Astrocyte (in vitro differentiated cells and primary cell): ENCODE measurements around the gene PARN. TPM values are rescaled to one million over a fixed set of nuclear protein-coding genes. Genes with fewer than 3 reads are reported as not detected.
"Not testable (repeated sequence)": the region's sequence is repeated elsewhere in the genome, so short reads cannot be mapped to it uniquely, and the experiment has no call there.

ENCODE experiments used
- DNase-seq: peaks from one replicate; pipeline ENCODE4 v3.0.0-alpha.2; 2010; ENCODE audit warnings: low read depth
- FAIRE-seq: peaks from 2 replicates; lab custom pipeline; 2011; peaks lifted over from hg19 to GRCh38; lab: Jason Lieb, UNC
- H2AFZ ChIP-seq: 2 replicates; pipeline ENCODE4 v1.6.0; 2012; ENCODE audit warnings: low read depth, low read length, inconsistent platforms
- H3K27ac ChIP-seq: 2 replicates; pipeline ENCODE4 v1.5.1; 2011; ENCODE audit warnings: low read depth, low read length, inconsistent platforms
- H3K27me3 ChIP-seq: 2 replicates; pipeline ENCODE4 v1.6.0; 2011; ENCODE audit warnings: low read length, inconsistent platforms; ENCODE audit not compliant: insufficient read depth
- H3K36me3 ChIP-seq: 2 replicates; pipeline ENCODE4 v1.5.1; 2011; ENCODE audit warnings: low read length, inconsistent platforms; ENCODE audit not compliant: insufficient read depth
- H3K4me1 ChIP-seq: 2 replicates; pipeline ENCODE4 v1.5.1; 2011; ENCODE audit warnings: low read length, inconsistent platforms; ENCODE audit not compliant: insufficient read depth
- H3K4me2 ChIP-seq: 2 replicates; pipeline ENCODE4 v1.6.0; 2012; ENCODE audit warnings: low read length, inconsistent platforms
- H3K4me3 ChIP-seq: 2 replicates; pipeline ENCODE4 v1.5.1; 2011; ENCODE audit warnings: low read depth, mild to moderate bottlenecking, low read length, inconsistent platforms; ENCODE audit not compliant: insufficient read depth
- H3K79me2 ChIP-seq: 2 replicates; pipeline ENCODE4 v1.6.0; 2012; ENCODE audit warnings: mild to moderate bottlenecking, low read length, inconsistent platforms; ENCODE audit not compliant: insufficient read depth
- H3K9ac ChIP-seq: 2 replicates; pipeline ENCODE4 v1.6.0; 2012; ENCODE audit warnings: mild to moderate bottlenecking, low read length, inconsistent platforms
- H3K9me3 ChIP-seq: 2 replicates; pipeline ENCODE4 v1.5.1; 2012; ENCODE audit warnings: low read depth, mild to moderate bottlenecking, low read length, inconsistent platforms; ENCODE audit not compliant: insufficient read depth
- H4K20me1 ChIP-seq: 2 replicates; pipeline ENCODE4 v1.6.0; 2012; ENCODE audit warnings: low read length, inconsistent platforms; ENCODE audit not compliant: insufficient read depth
- H3K27ac Mint-ChIP-seq: one replicate; pipeline ENCODE4 v1.8.0; 2021; ENCODE audit warnings: mild to moderate bottlenecking, mixed read lengths; ENCODE audit not compliant: unreplicated experiment
- H3K27me3 Mint-ChIP-seq: one replicate; pipeline ENCODE4 v1.8.0; 2021; ENCODE audit warnings: low read depth, mixed read lengths; ENCODE audit not compliant: unreplicated experiment
- H3K36me3 Mint-ChIP-seq: one replicate; pipeline ENCODE4 v1.8.0; 2021; ENCODE audit warnings: low read depth, mixed read lengths; ENCODE audit not compliant: unreplicated experiment
- H3K4me1 Mint-ChIP-seq: one replicate; pipeline ENCODE4 v1.8.0; 2021; ENCODE audit warnings: low read depth, mixed read lengths; ENCODE audit not compliant: unreplicated experiment
- H3K4me3 Mint-ChIP-seq: one replicate; pipeline ENCODE4 v1.8.0; 2021; ENCODE audit warnings: mild to moderate bottlenecking, moderate library complexity, mixed read lengths; ENCODE audit not compliant: unreplicated experiment
- H3K9me3 Mint-ChIP-seq: one replicate; pipeline ENCODE4 v1.8.0; 2021; ENCODE audit warnings: mild to moderate bottlenecking, mixed read lengths; ENCODE audit not compliant: unreplicated experiment
- EZH2 ChIP-seq: IDR thresholded peaks from 2 replicates; pipeline ENCODE4 v1.6.1; 2012; ENCODE audit warnings: mild to moderate bottlenecking, low read length, inconsistent platforms; ENCODE audit not compliant: insufficient read depth
- total RNA-seq: library from RNA; stranded (reverse); gene quantifications from 2 replicates; pipeline ENCODE4 v1.2.1, GENCODE V29; 2021
- TF ChIP-seq, protein P1 (sequence below): IDR thresholded peaks from 2 replicates; pipeline ENCODE4 v1.5.1; 2011; ENCODE audit warnings: low read depth, mild to moderate bottlenecking, inconsistent platforms, low read length, moderate library complexity; ENCODE audit not compliant: insufficient read depth

Gene PARN
- total RNA-seq, 1 donor from 2014 or later: 26.1 TPM

DNA sequence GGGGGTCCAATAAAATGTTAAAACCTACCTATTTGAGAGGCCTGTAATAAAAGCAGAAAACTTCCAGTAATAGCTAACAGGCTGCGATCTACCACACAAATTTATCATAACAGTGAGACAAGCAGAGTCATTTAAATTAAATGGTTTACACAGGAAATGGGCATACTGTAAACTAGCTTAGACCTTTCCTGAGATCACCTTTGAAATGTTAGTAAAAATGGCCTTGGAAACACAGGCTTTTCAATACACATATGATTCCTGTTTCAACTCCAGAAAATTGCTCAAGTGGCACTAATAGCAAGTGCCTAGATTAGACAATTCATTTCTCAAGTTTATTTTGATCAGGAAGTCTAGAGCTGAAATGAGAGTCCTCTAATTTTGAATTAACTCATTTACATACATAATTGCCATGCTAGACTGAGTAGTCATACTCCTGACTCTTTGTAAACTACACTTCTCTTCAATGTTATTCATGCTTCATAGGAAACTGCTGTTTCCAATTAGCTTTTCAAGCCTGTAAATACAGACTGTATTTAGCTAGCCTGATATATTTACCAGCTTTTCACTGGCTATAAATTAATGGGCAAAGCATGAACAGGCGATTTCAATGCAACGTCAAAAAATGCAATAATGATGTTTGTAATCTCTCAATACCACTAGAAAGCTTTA lies 43.3 kb downstream of the PARN start:
- no peak overlapping the region for H3K27ac ChIP-seq
- no peak overlapping the region for H3K4me3 ChIP-seq
- H3K4me2 ChIP-seq: no peak overlapping the region
- H2AFZ ChIP-seq: no peak overlapping the region
- TF ChIP-seq, protein P1, sequence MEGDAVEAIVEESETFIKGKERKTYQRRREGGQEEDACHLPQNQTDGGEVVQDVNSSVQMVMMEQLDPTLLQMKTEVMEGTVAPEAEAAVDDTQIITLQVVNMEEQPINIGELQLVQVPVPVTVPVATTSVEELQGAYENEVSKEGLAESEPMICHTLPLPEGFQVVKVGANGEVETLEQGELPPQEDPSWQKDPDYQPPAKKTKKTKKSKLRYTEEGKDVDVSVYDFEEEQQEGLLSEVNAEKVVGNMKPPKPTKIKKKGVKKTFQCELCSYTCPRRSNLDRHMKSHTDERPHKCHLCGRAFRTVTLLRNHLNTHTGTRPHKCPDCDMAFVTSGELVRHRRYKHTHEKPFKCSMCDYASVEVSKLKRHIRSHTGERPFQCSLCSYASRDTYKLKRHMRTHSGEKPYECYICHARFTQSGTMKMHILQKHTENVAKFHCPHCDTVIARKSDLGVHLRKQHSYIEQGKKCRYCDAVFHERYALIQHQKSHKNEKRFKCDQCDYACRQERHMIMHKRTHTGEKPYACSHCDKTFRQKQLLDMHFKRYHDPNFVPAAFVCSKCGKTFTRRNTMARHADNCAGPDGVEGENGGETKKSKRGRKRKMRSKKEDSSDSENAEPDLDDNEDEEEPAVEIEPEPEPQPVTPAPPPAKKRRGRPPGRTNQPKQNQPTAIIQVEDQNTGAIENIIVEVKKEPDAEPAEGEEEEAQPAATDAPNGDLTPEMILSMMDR: no peak
- TF ChIP-seq EZH2: no peak
- H3K9me3 Mint-ChIP-seq: no peaks in the 10 kb centered on the region
- H3K4me3 Mint-ChIP-seq: no peak overlapping the region
- H3K27me3 Mint-ChIP-seq: no peaks in the 10 kb centered on the region
- DNase-seq (no peak), FAIRE-seq (no peak)
- H4K20me1 ChIP-seq: no peaks in the 10 kb centered on the region
- H3K9ac ChIP-seq: no peak overlapping the region
- no peaks in the 10 kb centered on the region for H3K9me3 ChIP-seq
- H3K4me1 ChIP-seq: no peaks in the 10 kb centered on the region
- H3K4me1 Mint-ChIP-seq: no peaks in the 10 kb centered on the region
- H3K36me3 ChIP-seq: peaks cover 30% of the 10 kb centered on the region
- no peak overlapping the region for H3K27ac Mint-ChIP-seq
- H3K27me3 ChIP-seq: no peaks in the 10 kb centered on the region
- no peaks in the 10 kb centered on the region for H3K79me2 ChIP-seq
- H3K36me3 Mint-ChIP-seq: peaks cover 17% of the 10 kb centered on the region

DNA sequence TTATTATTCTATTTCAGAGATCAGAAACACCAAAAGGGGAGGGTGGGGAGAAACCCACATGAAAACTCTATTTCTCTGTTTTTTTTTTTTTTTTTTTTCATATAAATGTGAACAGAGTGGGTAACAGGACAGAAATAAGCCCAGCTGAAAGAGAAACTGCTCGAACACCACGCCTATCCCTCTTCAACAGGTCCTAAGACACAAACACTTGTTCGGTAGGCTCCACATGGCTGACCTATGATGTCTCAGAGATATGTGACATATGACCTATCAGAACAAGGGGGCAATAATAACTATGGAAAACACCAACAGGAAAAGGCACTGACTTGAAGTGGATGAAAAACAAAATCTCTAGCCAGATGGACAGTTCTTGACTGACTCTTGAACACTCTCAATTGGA lies 44.8 kb downstream of the PARN start:
- Histone ChIP-seq H3K4me3 (no peak overlapping the region), H3K9ac (no peak overlapping the region), H2AFZ (no peak overlapping the region), H3K27me3 (no peaks in the 10 kb centered on the region), H3K4me2 (no peak overlapping the region), H3K9me3 (no peaks in the 10 kb centered on the region), H4K20me1 (no peaks in the 10 kb centered on the region), H3K79me2 (no peaks in the 10 kb centered on the region), H3K27ac (no peak overlapping the region), H3K36me3 (peaks cover 36% of the 10 kb centered on the region), H3K4me1 (no peaks in the 10 kb centered on the region)
- no peak overlapping the region for H3K4me3 Mint-ChIP-seq
- DNase-seq (no peak), FAIRE-seq (no peak)
- TF ChIP-seq, protein P1: no peak
- no peaks in the 10 kb centered on the region for H3K27me3 Mint-ChIP-seq
- no peaks in the 10 kb centered on the region for H3K9me3 Mint-ChIP-seq
- H3K36me3 Mint-ChIP-seq: peaks cover 19% of the 10 kb centered on the region
- H3K4me1 Mint-ChIP-seq: no peaks in the 10 kb centered on the region
- H3K27ac Mint-ChIP-seq: no peak overlapping the region

DNA sequence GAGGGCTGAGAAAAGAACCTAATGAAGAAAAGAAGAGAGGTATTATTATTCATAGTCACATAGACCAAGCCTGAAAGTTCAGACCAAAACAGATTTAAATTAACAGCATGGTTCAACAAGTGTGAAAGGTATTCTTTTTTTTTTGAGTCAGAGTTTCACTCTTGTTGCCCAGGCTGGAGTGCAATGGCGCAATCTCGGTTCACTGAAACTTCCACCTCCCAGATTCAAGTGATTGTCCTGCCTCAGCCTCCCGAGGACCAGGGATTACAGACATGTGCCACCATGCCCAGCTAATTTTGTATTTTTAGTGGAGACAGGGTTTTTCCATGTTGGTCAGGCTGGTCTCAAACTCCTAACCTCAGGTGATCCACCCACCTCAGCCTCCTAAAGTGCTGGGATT lies 49.1 kb downstream of the PARN start:
- H3K79me2 ChIP-seq, H3K9ac ChIP-seq, H3K9me3 Mint-ChIP-seq, H3K4me2 ChIP-seq, H3K4me1 Mint-ChIP-seq, H2AFZ ChIP-seq, H3K27ac Mint-ChIP-seq, FAIRE-seq, H3K4me1 ChIP-seq, H3K27ac ChIP-seq, H3K27me3 ChIP-seq, H3K4me3 Mint-ChIP-seq, H3K9me3 ChIP-seq, H3K4me3 ChIP-seq, DNase-seq, H3K27me3 Mint-ChIP-seq, H4K20me1 ChIP-seq: not testable (repeated sequence)
- H3K36me3 ChIP-seq: peaks cover 31% of the 10 kb centered on the region
- H3K36me3 Mint-ChIP-seq: peaks cover 20% of the 10 kb centered on the region
